AG09319 (cell line): ENCODE results near the gene CDRT15L2.
"Not testable (repeated sequence)": the region's sequence is repeated elsewhere in the genome, so short reads cannot be mapped to it uniquely, and the experiment has no call there.

ENCODE experiments used
- DNase-seq: peaks from one replicate; pipeline ENCODE4 v3.0.0-alpha.2; 2010; ENCODE audit warnings: low read depth; ENCODE audit errors: extremely low read depth
- TF ChIP-seq, protein P1 (sequence below): IDR thresholded peaks from 2 replicates; pipeline ENCODE4 v1.5.1; 2011; ENCODE audit warnings: low read depth, mild to moderate bottlenecking, inconsistent platforms, low read length, moderate library complexity

Gene CDRT15L2

DNA sequence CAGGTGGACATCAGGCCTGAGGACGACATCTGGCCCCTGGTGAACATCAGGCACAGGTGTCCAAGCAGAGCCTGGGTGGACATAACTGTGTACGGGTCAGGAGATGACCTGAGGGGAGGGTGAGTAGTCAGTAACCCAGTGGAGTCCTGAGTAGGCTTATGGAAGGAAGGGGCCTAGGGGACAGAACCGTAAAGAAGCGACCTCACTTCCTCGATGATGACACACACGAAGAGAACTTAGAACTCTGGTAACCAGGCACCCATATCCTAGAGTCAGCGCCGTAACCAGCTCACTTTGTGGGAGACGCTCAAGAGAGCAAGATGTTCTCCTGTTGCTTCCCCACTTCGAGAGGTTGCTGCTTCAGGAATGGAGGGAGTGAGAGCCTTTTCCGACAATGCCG is at the start of gene CDRT15L2:
Gene CDRT15L2, plus strand, starts transcription at position 301 of the 400 bp plus-strand sequence. Its CDS starts 20 bp downstream, at position 321.
- DNase-seq, result not testable (repeated sequence)

- DNase-seq, result not testable (repeated sequence)
These were observed 49.4 kb upstream of the CDRT15L2 start for GRCh38 chr17:20530104-20530503.

DNA sequence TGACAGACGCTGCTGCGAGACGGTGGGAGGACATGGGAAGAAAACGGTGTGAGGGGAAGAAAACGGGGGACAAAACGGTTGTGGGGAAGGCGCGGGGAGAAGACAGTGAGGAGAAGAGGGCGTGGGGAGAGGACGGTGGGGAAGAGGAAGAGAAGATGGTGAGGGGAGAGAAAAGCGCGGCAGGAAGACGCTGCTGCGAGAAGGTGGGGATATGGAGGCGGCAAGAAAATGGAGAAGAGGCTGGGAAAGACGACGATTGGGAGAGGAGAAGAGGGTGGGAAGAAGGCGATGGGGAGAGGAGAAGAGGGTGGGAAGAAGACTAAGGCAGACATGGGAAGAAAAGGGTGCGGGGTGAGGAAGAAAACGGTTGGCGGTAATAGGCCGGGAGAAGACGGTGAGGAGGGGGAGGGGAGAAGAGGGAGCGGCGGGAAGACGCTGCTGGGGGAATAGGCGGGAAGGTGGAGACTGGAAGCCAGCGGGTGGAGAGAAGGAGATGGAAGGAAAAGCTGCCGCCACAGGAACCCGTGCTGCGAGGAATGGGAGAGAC is 46.9 kb upstream of the CDRT15L2 start:
- not testable (repeated sequence) for DNase-seq

- not testable (repeated sequence) for DNase-seq
These were observed 46.3 kb upstream of the CDRT15L2 start for GRCh38 chr17:20533206-20533605.

DNA sequence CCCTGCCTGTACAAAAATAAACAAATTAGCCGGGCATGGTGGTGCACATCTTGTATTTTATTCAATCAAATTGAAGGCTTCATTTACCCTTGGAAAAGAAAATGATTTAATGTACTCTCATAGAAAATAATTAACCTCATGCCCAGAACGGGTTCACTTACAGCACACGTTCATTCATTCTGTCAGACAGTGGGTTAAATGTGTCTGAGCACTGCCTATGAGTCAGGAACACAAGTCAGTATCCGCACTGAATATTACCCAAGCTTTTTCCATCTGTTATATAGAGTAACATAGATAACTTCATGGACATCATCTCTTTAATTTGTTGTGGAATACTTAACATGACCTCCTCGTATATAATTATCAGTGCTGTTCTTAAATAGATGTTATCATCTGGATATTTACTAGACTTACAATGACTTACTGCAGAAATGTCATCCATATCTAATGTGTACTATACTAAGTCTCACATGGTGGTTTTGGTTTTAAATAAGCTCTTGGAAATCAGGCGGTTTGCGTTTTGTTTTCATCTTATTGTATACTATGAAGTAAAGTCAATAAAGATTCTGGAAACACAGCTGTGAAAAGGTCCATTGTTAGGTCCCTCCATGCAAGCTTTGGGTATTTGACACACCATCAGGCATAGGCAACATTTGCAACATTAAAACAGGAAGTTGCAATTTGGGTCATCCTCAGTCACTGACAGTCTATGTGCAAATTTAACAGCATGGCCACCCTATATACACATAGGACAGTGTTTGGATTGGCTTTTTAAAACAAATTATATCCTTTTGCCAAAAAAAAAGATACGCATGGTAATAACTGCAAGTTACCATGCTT is 44.6 kb upstream of the CDRT15L2 start:
- DNase-seq, result not testable (repeated sequence)

DNA sequence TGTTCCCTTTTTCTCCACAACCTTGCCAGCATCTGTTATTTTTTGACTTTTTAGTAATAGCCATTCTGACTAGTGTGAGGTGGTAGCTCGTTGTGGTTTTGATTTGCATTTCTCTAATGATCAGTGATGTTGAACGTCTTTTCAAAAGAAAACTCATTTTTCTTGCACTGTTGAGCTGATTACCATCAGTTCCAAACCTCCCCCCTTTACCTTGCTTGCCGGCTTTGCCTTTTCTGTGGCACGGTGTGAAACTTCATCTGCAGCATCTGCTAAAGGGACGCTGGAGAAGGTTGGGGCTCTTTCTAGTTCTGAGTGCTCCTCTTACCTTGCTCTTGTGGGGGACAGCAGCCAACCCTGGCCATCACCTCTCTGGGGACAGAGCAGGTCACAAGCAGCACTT is 39.1 kb upstream of the CDRT15L2 start:
- DNase-seq, result not testable (repeated sequence)

- not testable (repeated sequence) for DNase-seq
These were observed 38.7 kb upstream of the CDRT15L2 start for GRCh38 chr17:20540865-20541264.

DNA sequence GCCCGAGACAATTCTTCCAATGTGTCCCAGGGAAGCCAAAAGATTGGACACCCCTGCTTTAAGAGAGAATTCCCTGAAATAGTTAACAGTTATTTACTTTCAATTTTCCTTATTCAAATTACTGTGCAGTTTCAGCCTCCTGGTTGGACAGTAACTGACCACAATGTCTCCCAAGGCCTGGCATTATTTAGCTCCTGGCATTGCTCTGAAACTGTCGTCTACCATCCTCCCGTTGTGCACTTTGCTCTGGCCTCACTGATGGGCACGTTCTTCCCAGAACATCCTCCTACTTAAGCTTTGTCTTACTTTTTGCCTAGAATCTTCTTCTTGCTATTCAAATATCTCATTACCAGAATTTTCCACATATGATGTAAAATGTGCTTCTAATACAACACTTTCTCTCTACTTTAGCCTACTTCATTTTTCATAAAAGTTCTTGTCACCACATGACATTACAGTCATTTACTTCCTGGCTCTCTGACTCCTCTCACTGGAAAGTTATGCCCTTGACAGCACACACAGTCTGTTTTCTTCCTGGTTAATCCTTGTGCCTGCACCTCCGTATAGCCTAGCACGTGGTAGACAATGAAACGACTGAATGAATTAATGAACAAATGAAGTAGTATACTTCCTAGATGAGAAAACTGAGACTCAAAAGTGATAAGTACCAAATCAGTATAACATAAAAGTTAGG is 37.5 kb upstream of the CDRT15L2 start:
- DNase-seq, result not testable (repeated sequence)

GRCh38 chr17:20547923-20548322 is 31.6 kb upstream of the CDRT15L2 start:
- DNase-seq, result not testable (repeated sequence)

- DNase-seq, result not testable (repeated sequence)
These were observed 26.6 kb upstream of the CDRT15L2 start for GRCh38 chr17:20552920-20553319.

DNA sequence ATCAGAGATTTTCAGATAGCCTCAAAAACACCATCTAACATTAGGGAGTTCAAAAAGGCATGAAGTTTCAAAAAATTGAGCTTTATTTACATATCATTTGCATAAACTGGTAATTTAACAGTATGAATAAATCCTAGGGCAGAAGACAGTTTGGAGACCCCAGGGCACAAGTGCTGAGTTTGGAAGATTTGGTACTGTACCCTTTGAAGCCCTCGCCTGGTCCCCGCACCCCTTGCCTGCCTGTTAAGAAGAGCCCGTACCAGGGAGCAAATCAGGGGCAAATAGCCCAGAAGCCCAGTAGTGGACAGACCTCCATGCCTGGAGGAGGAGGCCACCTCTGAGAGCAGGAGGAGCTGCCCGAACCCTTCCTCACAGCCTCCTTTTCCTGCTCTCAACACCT is 24.8 kb upstream of the CDRT15L2 start:
- DNase-seq, result not testable (repeated sequence)

GRCh38 chr17:20555135-20556010 is 24.2 kb upstream of the CDRT15L2 start:
- not testable (repeated sequence) for DNase-seq

GRCh38 chr17:20558096-20558495 is 21.4 kb upstream of the CDRT15L2 start:
- DNase-seq, result not testable (repeated sequence)

DNA sequence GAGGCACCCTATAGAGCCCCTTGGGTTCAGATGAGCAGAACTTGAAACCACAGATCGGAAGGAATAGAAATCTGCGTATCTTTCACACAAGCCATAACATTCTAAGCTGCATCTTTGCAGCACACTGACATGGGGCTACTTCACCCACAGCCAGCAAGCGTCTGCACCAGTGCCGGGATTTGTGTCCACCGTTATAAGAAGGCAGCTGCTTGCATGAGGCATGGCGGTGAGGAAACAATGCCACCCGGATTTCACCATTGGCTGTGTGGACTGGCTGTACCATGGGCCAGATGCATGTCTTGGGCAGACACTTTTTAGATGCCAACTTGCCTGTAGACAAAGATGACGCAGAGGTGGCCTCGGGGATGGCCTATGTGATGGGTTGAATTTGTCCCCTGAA is 20.5 kb upstream of the CDRT15L2 start:
- not testable (repeated sequence) for DNase-seq

DNA sequence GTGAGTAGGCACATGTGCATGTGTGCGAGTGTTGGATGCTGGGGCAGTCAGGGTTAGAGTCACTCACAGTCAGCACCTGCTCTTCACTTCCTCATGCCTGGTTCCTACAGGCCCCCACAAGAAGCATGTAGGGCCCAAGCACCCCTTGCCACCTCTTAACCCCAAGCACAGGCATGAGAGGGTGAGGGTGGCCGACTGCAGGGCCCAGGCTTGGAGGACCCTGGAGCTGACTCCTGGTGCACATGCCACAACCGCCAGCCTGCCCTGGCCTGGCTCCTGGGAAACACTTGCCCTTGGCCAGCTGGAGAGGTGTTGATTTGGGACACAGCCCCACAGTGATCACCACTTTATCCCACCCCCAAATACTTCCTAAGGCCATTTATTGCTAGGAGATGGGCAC is 16.9 kb upstream of the CDRT15L2 start:
- TF ChIP-seq, protein P1, sequence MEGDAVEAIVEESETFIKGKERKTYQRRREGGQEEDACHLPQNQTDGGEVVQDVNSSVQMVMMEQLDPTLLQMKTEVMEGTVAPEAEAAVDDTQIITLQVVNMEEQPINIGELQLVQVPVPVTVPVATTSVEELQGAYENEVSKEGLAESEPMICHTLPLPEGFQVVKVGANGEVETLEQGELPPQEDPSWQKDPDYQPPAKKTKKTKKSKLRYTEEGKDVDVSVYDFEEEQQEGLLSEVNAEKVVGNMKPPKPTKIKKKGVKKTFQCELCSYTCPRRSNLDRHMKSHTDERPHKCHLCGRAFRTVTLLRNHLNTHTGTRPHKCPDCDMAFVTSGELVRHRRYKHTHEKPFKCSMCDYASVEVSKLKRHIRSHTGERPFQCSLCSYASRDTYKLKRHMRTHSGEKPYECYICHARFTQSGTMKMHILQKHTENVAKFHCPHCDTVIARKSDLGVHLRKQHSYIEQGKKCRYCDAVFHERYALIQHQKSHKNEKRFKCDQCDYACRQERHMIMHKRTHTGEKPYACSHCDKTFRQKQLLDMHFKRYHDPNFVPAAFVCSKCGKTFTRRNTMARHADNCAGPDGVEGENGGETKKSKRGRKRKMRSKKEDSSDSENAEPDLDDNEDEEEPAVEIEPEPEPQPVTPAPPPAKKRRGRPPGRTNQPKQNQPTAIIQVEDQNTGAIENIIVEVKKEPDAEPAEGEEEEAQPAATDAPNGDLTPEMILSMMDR, result no peak
- DNase-seq, result no peak

GRCh38 chr17:20565245-20565644 is 14.3 kb upstream of the CDRT15L2 start:
- DNase-seq, result not testable (repeated sequence)
